ENCODE data around the gene GLRB.

The GLRB gene

DNA sequence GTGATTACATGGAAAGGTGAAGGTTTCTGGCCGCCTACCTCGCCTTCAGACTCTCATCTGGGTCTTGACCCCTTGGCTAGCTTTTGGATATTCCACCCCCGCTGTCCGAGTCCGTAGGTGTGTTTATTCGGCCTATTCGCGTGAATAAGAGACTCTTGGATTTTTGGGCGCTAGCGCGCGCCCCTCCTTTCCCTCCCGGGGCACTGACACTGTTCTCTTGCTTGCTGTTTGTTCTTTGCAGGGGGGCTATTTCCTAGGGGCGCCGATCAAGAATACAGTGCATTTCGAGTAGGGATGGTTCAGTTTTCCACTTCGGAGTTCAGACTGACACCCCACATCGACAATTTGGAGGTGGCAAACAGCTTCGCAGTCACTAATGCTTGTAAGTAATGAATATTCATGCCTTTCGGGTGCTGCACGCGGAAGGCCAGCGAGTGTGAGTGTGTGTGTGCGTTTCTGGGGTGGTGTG is 145.5 kb downstream of the GLRB start:
- TF ChIP-seq, protein P1, sequence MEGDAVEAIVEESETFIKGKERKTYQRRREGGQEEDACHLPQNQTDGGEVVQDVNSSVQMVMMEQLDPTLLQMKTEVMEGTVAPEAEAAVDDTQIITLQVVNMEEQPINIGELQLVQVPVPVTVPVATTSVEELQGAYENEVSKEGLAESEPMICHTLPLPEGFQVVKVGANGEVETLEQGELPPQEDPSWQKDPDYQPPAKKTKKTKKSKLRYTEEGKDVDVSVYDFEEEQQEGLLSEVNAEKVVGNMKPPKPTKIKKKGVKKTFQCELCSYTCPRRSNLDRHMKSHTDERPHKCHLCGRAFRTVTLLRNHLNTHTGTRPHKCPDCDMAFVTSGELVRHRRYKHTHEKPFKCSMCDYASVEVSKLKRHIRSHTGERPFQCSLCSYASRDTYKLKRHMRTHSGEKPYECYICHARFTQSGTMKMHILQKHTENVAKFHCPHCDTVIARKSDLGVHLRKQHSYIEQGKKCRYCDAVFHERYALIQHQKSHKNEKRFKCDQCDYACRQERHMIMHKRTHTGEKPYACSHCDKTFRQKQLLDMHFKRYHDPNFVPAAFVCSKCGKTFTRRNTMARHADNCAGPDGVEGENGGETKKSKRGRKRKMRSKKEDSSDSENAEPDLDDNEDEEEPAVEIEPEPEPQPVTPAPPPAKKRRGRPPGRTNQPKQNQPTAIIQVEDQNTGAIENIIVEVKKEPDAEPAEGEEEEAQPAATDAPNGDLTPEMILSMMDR (conservative IDR thresholded peaks at IDR 0.05; ENCODE audit: control insufficient read depth, insufficient read depth, low read depth, low read length), result no peak
- no peak overlapping the region for H3K4me3 ChIP-seq (ENCODE audit: control insufficient read depth, low read depth, low read length)
- DNase-seq (ENCODE audit: low read depth), result no peak

All from fibroblast of mammary gland (primary cell).